DND-41 (cell line): ENCODE data around the gene SYNCRIP.

ENCODE experiments used
- CTCF ChIP-seq: IDR thresholded peaks from 2 replicates; pipeline ENCODE4 v1.5.1; 2012; ENCODE audit warnings: borderline replicate concordance, low read length, moderate library complexity, mild to moderate bottlenecking; ENCODE audit not compliant: poor library complexity, severe bottlenecking; ENCODE audit errors: extremely low read depth
- EZH2 ChIP-seq: IDR thresholded peaks from 3 replicates; pipeline ENCODE4 v1.6.1; 2012; ENCODE audit warnings: borderline replicate concordance, low read depth, mild to moderate bottlenecking, moderate library complexity, low read length, inconsistent platforms; ENCODE audit not compliant: severe bottlenecking

- no peak for TF ChIP-seq EZH2
- TF ChIP-seq CTCF: no peak
These were observed 29.4 kb upstream of the SYNCRIP start for GRCh38 chr6:85672050-85672449.
